Ishikawa (cell line): ENCODE results near the gene KLHDC4.

Source experiments
- RAD21 ChIP-seq: IDR thresholded peaks from 2 replicates; pipeline ENCODE4 v1.6.1; 2012; ENCODE audit warnings: low read depth
- TEAD4 ChIP-seq: IDR thresholded peaks from 2 replicates; pipeline ENCODE4 v1.6.1; 2012

DNA sequence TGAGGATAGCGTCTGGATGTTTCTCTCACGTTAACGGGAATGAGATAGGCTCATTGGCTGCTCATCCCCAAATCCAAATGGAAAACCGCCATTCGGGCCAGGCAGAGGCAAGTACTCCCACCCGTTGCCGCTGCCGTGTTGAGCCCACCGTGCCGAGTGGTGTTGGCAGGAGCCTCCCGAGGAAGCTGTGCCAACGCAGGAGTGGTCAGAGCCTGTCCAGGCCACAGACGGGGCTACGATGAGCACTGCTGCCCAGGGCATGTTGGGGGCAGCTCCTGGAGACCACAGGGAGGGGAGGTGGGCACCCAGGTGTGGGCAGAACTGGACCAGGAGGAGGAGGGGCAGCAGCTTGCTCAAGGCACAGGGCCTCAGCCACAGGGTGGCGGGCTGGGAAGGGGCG is 72.0 kb downstream of the KLHDC4 start:
- TF ChIP-seq TEAD4, result no peak
- no peak for TF ChIP-seq RAD21
